ENCODE data around the gene SIRPA. TPM values are rescaled to one million over a fixed set of nuclear protein-coding genes. Genes with fewer than 3 reads are reported as not detected.

SIRPA gene
- total RNA-seq, 1 donor from 2014 or later = 25.5 TPM

DNA sequence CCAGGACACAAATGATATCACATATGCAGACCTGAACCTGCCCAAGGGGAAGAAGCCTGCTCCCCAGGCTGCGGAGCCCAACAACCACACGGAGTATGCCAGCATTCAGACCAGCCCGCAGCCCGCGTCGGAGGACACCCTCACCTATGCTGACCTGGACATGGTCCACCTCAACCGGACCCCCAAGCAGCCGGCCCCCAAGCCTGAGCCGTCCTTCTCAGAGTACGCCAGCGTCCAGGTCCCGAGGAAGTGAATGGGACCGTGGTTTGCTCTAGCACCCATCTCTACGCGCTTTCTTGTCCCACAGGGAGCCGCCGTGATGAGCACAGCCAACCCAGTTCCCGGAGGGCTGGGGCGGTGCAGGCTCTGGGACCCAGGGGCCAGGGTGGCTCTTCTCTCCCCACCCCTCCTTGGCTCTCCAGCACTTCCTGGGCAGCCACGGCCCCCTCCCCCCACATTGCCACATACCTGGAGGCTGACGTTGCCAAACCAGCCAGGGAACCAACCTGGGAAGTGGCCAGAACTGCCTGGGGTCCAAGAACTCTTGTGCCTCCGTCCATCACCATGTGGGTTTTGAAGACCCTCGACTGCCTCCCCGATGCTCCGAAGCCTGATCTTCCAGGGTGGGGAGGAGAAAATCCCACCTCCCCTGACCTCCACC is 42.2 kb downstream of the SIRPA start:
- Histone ChIP-seq H3K9me3 (replicated peaks) (peaks cover 6% of the 10 kb centered on the region), H3K27ac (replicated peaks) (no peak overlapping the region), H3K4me1 (peaks cover 50% of the 10 kb centered on the region), H3K27me3 (ENCODE audit: low read depth) (no peaks in the 10 kb centered on the region), H3K36me3 (no peaks in the 10 kb centered on the region), H3K4me3 (no peak overlapping the region)
- intact Hi-C loops (cut with micrococcal nuclease) = no loop called here
- no peak for DNase-seq
- TF ChIP-seq CTCF (IDR thresholded peaks at IDR 0.05; ENCODE audit: borderline replicate concordance) = no peak

GRCh38 chr20:1938464-1939269 is 43.5 kb downstream of the SIRPA start:
- intact Hi-C loops (cut with micrococcal nuclease) = no loop called here
- TF ChIP-seq CTCF (IDR thresholded peaks at IDR 0.05; ENCODE audit: borderline replicate concordance) = no peak
- Histone ChIP-seq H3K27ac (replicated peaks) (no peak overlapping the region), H3K36me3 (no peaks in the 10 kb centered on the region), H3K9me3 (replicated peaks) (peaks cover 6% of the 10 kb centered on the region), H3K27me3 (ENCODE audit: low read depth) (peaks cover 4% of the 10 kb centered on the region), H3K4me1 (peaks cover 41% of the 10 kb centered on the region), H3K4me3 (no peak overlapping the region)
- DNase-seq = no peak

DNA sequence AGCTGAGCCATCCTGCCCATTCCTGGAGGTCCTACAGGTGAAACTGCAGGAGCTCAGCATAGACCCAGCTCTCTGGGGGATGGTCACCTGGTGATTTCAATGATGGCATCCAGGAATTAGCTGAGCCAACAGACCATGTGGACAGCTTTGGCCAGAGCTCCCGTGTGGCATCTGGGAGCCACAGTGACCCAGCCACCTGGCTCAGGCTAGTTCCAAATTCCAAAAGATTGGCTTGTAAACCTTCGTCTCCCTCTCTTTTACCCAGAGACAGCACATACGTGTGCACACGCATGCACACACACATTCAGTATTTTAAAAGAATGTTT is 44.0 kb downstream of the SIRPA start:
- no peak overlapping the region for H3K4me3 ChIP-seq
- intact Hi-C loops (cut with micrococcal nuclease) = no loop called here
- H3K4me1 ChIP-seq = peaks cover 35% of the 10 kb centered on the region
- peaks cover 4% of the 10 kb centered on the region for H3K27me3 ChIP-seq (ENCODE audit: low read depth)
- no peak for TF ChIP-seq CTCF (IDR thresholded peaks at IDR 0.05; ENCODE audit: borderline replicate concordance)
- peaks cover 6% of the 10 kb centered on the region for H3K9me3 ChIP-seq (replicated peaks)
- DNase-seq = no peak
- no peaks in the 10 kb centered on the region for H3K36me3 ChIP-seq
- H3K27ac ChIP-seq (replicated peaks) = no peak overlapping the region

- Histone ChIP-seq H3K4me1 (peaks cover 23% of the 10 kb centered on the region), H3K36me3 (no peaks in the 10 kb centered on the region), H3K9me3 (replicated peaks) (no peaks in the 10 kb centered on the region), H3K4me3 (no peak overlapping the region), H3K27ac (replicated peaks) (no peak overlapping the region), H3K27me3 (ENCODE audit: low read depth) (peaks cover 12% of the 10 kb centered on the region)
- intact Hi-C loops (cut with micrococcal nuclease) = no loop called here
- no peak for TF ChIP-seq CTCF (IDR thresholded peaks at IDR 0.05; ENCODE audit: borderline replicate concordance)
- no peak for DNase-seq
Measured at GRCh38 chr20:1940581-1940980, 45.4 kb downstream of the SIRPA start.

DNA sequence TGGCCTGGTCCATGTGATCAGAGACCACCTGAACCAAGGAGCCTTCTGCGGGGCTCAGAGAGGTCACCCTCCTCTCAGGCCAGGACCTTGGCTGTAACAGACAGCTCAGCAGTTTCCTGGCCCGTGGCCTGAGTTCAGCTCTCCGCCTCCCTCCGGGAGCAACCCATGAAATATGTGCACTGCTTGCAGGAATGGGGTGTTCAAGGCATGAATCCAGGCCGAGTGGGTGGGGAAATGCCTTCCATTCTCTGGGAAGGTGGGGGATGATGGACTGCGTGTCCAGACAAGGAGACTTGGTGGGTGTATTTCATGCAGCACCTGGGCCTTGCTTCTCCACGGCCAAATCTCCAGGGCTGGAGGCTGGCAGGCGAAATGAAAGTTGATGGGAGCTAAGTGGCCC is 46.0 kb downstream of the SIRPA start:
- intact Hi-C loops (cut with micrococcal nuclease) = no loop called here
- no peak for DNase-seq
- Histone ChIP-seq H3K4me3 (no peak overlapping the region), H3K9me3 (replicated peaks) (no peaks in the 10 kb centered on the region), H3K27me3 (ENCODE audit: low read depth) (peaks cover 19% of the 10 kb centered on the region), H3K36me3 (no peaks in the 10 kb centered on the region), H3K4me1 (peaks cover 18% of the 10 kb centered on the region), H3K27ac (replicated peaks) (no peak overlapping the region)
- TF ChIP-seq CTCF (IDR thresholded peaks at IDR 0.05; ENCODE audit: borderline replicate concordance) = no peak

Data from left ventricle myocardium inferior (tissue), 1 donor.